NB4 (cell line): ENCODE results near the gene CDON.
A peak's percentile ranks its signal among the peaks of the same experiment; 100 is the strongest.

Experiments
- DNase-seq: peaks from one replicate; pipeline ENCODE4 v3.0.0; 2010; ENCODE audit warnings: low read depth
- H3K4me3 ChIP-seq: one replicate; pipeline ENCODE4 v1.5.1; 2011; ENCODE audit warnings: mild to moderate bottlenecking, low read depth, low read length, moderate library complexity
- CTCF ChIP-seq: IDR thresholded peaks from one replicate; pipeline ENCODE4 v1.5.1; 2012; ENCODE audit warnings: low read depth, low read length
- MYC ChIP-seq: IDR thresholded peaks from 2 replicates; pipeline ENCODE4 v1.6.1; 2011; ENCODE audit warnings: low read depth, low read length
- POLR2A ChIP-seq: IDR thresholded peaks from 2 replicates; pipeline ENCODE4 v1.6.1; 2011; ENCODE audit warnings: mild to moderate bottlenecking; ENCODE audit not compliant: insufficient read length; ENCODE audit errors: extremely low read depth
- TF ChIP-seq, protein P1 (sequence below): IDR thresholded peaks from 2 replicates; pipeline ENCODE4 v1.6.1; 2011; ENCODE audit warnings: low read depth, low read length

CDON gene

DNA sequence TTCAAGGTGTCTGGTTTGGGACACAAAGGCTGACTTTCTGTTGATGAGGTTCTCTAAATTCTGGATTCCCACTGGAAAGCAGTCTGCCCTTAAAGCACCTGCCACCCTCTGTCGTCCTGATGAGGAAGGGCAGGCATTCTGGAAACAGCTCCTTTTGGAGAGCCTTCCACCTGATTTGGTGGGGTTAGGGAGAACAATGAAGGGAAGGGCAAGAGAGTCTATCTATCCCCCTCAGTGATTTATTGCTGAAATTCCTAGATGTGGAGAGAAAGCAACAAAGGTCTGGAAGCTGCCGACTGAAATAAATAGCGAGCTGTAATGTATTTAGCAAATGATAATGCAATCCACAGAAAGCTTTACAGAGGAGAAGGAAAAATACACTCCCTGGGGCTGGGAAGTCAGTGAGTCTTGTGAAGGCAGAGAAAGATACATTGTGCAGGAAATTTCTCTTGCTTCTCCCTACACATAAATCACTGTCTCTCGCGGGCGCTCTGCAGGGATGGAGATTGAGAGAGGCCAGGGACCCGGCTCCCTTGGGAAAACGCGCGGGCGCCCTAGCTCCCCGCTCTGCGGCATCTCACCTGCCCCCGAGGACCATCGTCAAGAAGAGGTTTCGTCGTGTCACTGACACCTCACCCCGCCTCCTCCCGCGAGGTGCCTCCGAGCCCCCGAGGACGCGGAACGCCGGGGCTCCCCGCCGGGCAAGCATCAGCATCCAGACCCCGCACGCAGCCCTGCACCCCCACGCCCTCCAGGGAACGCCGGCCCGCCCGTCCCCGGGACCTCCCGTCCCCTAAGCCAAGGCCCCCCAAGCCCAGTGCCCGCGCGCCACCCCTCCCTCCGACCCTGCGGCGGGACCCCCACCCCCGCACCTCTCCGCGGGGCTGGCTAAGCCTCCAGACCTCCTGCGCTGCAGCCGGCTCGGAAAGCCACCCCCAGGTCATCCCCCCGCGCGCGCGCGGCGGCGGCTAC, 673 bp downstream of the CDON start:
- TF ChIP-seq POLR2A (no peak), CTCF (no peak), MYC (no peak)
- TF ChIP-seq, protein P1, sequence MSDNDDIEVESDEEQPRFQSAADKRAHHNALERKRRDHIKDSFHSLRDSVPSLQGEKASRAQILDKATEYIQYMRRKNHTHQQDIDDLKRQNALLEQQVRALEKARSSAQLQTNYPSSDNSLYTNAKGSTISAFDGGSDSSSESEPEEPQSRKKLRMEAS: no peak
- no peak for DNase-seq
- peak overlapping the region; percentile 30 for H3K4me3 ChIP-seq

DNA sequence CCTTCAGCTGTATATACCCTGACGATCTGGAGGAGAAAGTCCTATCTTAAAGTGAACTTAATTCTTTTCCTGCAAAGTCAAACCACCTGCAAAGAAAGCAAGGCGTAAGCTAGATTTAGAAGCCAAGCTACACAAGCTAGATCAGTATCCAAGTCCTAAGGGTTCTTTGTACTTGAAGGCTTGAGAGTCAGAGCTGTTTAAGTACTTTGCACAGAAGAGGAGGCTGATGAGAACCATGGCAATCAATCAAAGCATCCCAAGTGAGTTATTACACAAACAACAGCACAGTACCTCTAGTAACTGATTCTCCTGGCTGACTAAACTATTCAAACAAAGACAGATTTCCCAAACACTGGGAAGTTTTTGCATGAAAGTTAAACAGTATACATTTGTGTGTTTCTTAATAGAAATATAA, 1.9 kb downstream of the CDON start:
- H3K4me3 ChIP-seq: no peak overlapping the region
- no peak for DNase-seq
- TF ChIP-seq POLR2A: no peak
- TF ChIP-seq CTCF: no peak
- TF ChIP-seq, protein P1: no peak
- TF ChIP-seq MYC: no peak

DNA sequence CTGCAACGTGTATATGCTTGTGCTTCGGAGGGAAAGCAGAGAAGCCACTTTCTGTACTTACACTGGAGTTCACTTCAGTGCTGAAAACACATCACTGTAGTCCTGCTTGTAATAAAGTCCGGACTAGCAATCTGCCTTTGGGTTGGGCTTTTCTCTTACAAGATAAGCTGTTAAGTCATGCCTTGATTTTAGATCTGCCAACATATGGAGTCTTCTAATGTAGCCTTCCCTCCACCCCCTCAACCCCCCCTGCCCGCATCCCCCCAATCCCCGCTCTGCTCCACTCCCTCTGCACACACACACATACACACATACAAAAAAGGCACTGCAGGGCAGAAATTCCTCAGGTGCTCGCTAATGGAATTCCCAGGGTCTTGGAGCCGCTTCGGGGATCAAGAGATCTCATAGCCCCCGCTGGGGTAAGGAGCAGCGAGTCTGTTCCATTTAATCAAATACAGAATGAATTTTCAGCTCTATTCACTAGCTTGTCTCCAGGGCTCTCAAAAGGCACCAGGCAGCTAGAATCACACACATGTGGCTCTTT, 3.4 kb downstream of the CDON start:
- H3K4me3 ChIP-seq: no peak overlapping the region
- DNase-seq: no peak
- TF ChIP-seq POLR2A (no peak), MYC (no peak), CTCF (no peak)
- TF ChIP-seq, protein P1: no peak

GRCh38 chr11:126058105-126058874, 4.4 kb downstream of the CDON start:
- TF ChIP-seq, protein P1: no peak
- no peak for TF ChIP-seq POLR2A
- no peak for TF ChIP-seq MYC
- no peak for TF ChIP-seq CTCF
- H3K4me3 ChIP-seq: no peak overlapping the region
- DNase-seq: no peak

GRCh38 chr11:126054882-126055281, 7.8 kb downstream of the CDON start:
- DNase-seq: no peak
- TF ChIP-seq, protein P1: no peak
- TF ChIP-seq POLR2A (no peak), MYC (no peak), CTCF (no peak)
- H3K4me3 ChIP-seq: no peak overlapping the region
